Dendritic cell treated with granulocyte-macrophage colony-stimulating factor and Interleukin-4, amounts not matched to agents 40 ng/mL and 50 ng/mL, for 4 days (primary cell): ENCODE measurements around the gene BBLN.
A peak's percentile ranks its signal among the peaks of the same experiment; 100 is the strongest.

Source experiments
- H3K27ac Mint-ChIP-seq: one replicate; pipeline ENCODE4 v1.8.0; 2022; ENCODE audit warnings: mild to moderate bottlenecking, mixed read lengths
- H3K27me3 Mint-ChIP-seq: one replicate; pipeline ENCODE4 v1.8.0; 2022; ENCODE audit warnings: mild to moderate bottlenecking, mixed read lengths
- H3K36me3 Mint-ChIP-seq: one replicate; pipeline ENCODE4 v1.8.0; 2022; ENCODE audit warnings: low read depth, mixed read lengths
- H3K4me1 Mint-ChIP-seq: one replicate; pipeline ENCODE4 v1.8.0; 2022; ENCODE audit warnings: low read depth, mixed read lengths
- H3K4me3 Mint-ChIP-seq: one replicate; pipeline ENCODE4 v1.8.0; 2022; ENCODE audit warnings: mild to moderate bottlenecking, moderate library complexity, mixed read lengths
- H3K9me3 Mint-ChIP-seq: one replicate; pipeline ENCODE4 v1.8.0; 2022; ENCODE audit warnings: mixed read lengths
- intact Hi-C: fragments of 100-400 bp; cut with micrococcal nuclease; formaldehyde crosslinking; loops from one replicate; pipeline ENCODE4 v1.15.0; 2022

Gene BBLN

DNA sequence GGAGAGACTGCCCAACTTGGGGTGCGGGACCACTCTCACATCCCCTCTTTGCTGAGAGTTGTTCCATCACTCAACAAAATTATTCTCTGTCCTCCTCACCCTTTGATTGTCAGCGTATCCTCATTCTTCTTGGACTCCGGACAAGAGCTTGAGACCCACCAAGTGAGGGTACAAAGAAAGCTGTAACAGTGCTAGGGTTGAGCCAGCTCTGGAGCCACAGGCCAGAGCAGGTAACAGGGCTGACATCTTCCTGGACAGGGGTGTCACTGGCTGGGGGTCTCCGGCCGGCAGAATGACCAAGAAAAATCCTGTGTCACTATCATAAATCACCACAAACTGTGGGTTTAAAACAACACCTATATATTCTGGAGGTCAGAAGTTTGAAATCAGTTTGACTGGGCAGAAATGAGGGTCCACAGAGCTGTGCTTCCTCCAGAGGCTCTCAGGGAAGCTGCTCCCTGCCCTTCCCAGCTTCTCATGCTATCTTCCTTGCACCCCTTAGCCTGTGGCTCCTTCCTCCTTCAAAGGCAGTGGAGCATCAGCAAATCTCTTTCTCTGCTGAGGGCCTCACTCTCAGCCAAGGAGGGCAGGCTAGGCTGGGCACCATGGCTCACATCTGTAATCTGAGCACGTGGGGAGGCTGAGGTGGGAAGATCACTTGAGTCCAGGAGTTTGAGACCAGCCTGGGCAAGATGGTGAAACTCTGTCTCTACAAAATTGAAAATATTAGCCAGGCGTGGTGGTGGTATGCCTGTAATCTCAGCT is 4.1 kb upstream of the BBLN start:
- peaks cover 10% of the 10 kb centered on the region for H3K4me1 Mint-ChIP-seq
- no peak overlapping the region for H3K4me3 Mint-ChIP-seq
- peaks cover 3% of the 10 kb centered on the region for H3K27me3 Mint-ChIP-seq
- H3K9me3 Mint-ChIP-seq: no peaks in the 10 kb centered on the region
- intact Hi-C loops: no loop called here
- H3K36me3 Mint-ChIP-seq: no peaks in the 10 kb centered on the region
- H3K27ac Mint-ChIP-seq: no peak overlapping the region

DNA sequence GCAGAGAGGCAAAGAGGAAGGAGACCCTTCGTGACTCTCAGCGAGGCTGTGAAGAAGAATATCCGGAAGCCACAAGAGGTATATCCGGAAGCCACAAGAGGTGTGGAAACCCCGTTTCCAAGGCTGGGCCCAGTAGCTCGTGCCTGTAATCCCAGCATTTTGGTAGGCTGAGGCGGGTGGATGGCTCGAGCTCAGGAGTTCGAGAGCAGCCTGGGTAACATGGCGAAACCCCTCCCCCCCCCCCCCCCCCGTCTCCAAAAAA is 612 bp upstream of the BBLN start:
- no peaks in the 10 kb centered on the region for H3K9me3 Mint-ChIP-seq
- H3K27me3 Mint-ChIP-seq: no peaks in the 10 kb centered on the region
- peak overlapping the region; percentile 78 for H3K27ac Mint-ChIP-seq
- intact Hi-C loops: no loop called here
- H3K36me3 Mint-ChIP-seq: peaks cover 27% of the 10 kb centered on the region
- H3K4me1 Mint-ChIP-seq: peaks cover 32% of the 10 kb centered on the region
- peak overlapping the region; percentile 82 for H3K4me3 Mint-ChIP-seq

- Mint-ChIP-seq H3K4me1 (peaks cover 34% of the 10 kb centered on the region), H3K4me3 (peak overlapping the region; percentile 82), H3K27ac (peak overlapping the region; percentile 78), H3K9me3 (no peaks in the 10 kb centered on the region), H3K27me3 (no peaks in the 10 kb centered on the region), H3K36me3 (peaks cover 36% of the 10 kb centered on the region)
- intact Hi-C loops: no loop called here
These were observed 530 bp downstream of the BBLN start for GRCh38 chr9:128160603-128160987.

- no peak overlapping the region for H3K27ac Mint-ChIP-seq
- intact Hi-C loops: no loop called here
- H3K9me3 Mint-ChIP-seq: no peaks in the 10 kb centered on the region
- H3K4me3 Mint-ChIP-seq: peak overlapping the region; percentile 82
- H3K36me3 Mint-ChIP-seq: peaks cover 44% of the 10 kb centered on the region
- H3K27me3 Mint-ChIP-seq: no peaks in the 10 kb centered on the region
- peaks cover 34% of the 10 kb centered on the region for H3K4me1 Mint-ChIP-seq
These were observed 1.3 kb downstream of the BBLN start for GRCh38 chr9:128161215-128161902.

- Mint-ChIP-seq H3K4me3 (no peak overlapping the region), H3K27ac (no peak overlapping the region), H3K27me3 (no peaks in the 10 kb centered on the region), H3K9me3 (no peaks in the 10 kb centered on the region), H3K4me1 (peaks cover 34% of the 10 kb centered on the region), H3K36me3 (peaks cover 54% of the 10 kb centered on the region)
- intact Hi-C loops: no loop called here
These were observed 2.4 kb downstream of the BBLN start for GRCh38 chr9:128162215-128163026.

DNA sequence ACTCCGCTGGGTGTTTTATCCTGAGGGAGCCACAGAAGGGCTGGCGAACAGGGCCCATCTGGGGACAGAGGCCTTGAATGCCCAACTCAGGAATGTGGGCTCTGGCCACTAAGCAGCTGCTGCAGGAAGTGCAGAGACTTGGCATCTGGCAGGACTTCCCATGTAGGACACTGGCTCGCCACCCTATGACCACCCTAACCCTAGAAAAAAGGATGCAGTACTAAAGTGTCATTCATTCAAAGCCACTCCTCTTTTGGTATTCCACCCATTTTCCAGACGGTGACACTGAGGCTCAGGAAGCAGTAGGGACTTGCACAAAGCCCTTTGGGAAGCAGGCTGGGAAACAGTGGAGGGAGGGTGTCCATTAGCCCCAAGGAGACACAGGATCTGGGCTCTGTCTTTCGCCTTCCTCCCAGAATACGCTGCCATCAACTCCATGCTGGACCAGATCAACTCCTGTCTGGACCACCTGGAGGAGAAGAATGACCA is 3.0 kb downstream of the BBLN start:
- intact Hi-C loops: no loop called here
- H3K9me3 Mint-ChIP-seq: no peaks in the 10 kb centered on the region
- H3K36me3 Mint-ChIP-seq: peaks cover 61% of the 10 kb centered on the region
- no peak overlapping the region for H3K4me3 Mint-ChIP-seq
- peaks cover 34% of the 10 kb centered on the region for H3K4me1 Mint-ChIP-seq
- no peaks in the 10 kb centered on the region for H3K27me3 Mint-ChIP-seq
- no peak overlapping the region for H3K27ac Mint-ChIP-seq

- H3K27ac Mint-ChIP-seq: peak overlapping the region; percentile 43
- peaks cover 34% of the 10 kb centered on the region for H3K4me1 Mint-ChIP-seq
- no peaks in the 10 kb centered on the region for H3K9me3 Mint-ChIP-seq
- H3K4me3 Mint-ChIP-seq: no peak overlapping the region
- intact Hi-C loops: no loop called here
- H3K36me3 Mint-ChIP-seq: peaks cover 67% of the 10 kb centered on the region
- no peaks in the 10 kb centered on the region for H3K27me3 Mint-ChIP-seq
These were observed 3.6 kb downstream of the BBLN start for GRCh38 chr9:128163523-128164306.

GRCh38 chr9:128164307-128164885 is 4.3 kb downstream of the BBLN start:
- Mint-ChIP-seq H3K36me3 (peaks cover 74% of the 10 kb centered on the region), H3K9me3 (no peaks in the 10 kb centered on the region), H3K4me3 (no peak overlapping the region), H3K27me3 (no peaks in the 10 kb centered on the region), H3K4me1 (peaks cover 31% of the 10 kb centered on the region), H3K27ac (peak overlapping the region; percentile 43)
- intact Hi-C loops: no loop called here

- intact Hi-C loops: no loop called here
- H3K36me3 Mint-ChIP-seq: peaks cover 89% of the 10 kb centered on the region
- H3K27me3 Mint-ChIP-seq: no peaks in the 10 kb centered on the region
- no peak overlapping the region for H3K4me3 Mint-ChIP-seq
- no peaks in the 10 kb centered on the region for H3K9me3 Mint-ChIP-seq
- no peak overlapping the region for H3K27ac Mint-ChIP-seq
- H3K4me1 Mint-ChIP-seq: peaks cover 22% of the 10 kb centered on the region
These were observed 6.1 kb downstream of the BBLN start for GRCh38 chr9:128166169-128166568.

DNA sequence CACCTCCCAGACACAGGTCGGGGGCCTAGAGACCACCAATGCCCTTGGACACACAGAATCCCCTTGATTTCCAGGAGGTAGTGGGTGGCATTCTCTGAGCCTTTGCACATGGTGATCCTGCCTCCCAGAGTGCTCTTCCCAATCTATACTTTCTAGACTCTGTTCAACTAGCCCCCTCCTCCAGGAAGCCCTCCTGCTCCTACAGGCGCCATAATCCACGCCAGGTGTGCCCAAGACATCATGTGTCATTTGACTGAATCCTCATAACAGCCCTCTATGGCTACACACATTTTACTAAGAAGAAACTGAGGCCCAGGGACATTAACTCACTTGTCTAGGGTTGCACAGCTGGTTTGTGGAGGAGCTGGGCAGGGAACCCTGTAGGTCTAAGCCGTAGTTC is 7.1 kb downstream of the BBLN start:
- no peak overlapping the region for H3K27ac Mint-ChIP-seq
- no peaks in the 10 kb centered on the region for H3K27me3 Mint-ChIP-seq
- intact Hi-C loops: no loop called here
- peaks cover 83% of the 10 kb centered on the region for H3K36me3 Mint-ChIP-seq
- H3K9me3 Mint-ChIP-seq: no peaks in the 10 kb centered on the region
- H3K4me3 Mint-ChIP-seq: no peak overlapping the region
- H3K4me1 Mint-ChIP-seq: peaks cover 13% of the 10 kb centered on the region

DNA sequence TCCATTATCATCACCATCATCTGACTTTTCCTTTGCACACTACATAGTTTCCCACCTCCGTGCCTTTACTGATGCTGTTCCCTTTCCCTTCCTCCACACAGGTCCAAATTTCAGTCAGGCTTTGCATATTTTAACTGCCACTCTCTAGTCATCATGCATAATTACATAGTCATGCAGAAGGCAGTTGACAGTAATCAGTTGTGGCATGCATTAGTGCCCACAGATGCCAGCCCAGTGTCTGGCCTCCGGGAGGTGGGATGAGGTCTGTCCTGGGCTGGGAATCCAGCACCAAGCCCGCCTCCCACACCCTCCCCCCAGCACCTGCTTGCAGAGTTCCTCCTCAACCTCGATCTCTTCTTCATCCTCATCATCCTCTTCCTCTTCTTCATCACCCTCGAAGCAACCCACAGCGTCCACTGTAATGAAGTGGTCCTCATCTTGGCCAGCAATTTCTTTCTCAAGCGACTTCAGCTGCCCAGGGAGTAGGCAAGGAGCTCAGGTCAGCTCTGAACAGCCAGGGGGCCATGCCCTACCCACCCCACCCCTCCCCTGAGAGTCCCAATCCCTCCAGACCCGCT is 8.8 kb downstream of the BBLN start:
- intact Hi-C loops: no loop called here
- no peaks in the 10 kb centered on the region for H3K27me3 Mint-ChIP-seq
- no peak overlapping the region for H3K4me3 Mint-ChIP-seq

DNA sequence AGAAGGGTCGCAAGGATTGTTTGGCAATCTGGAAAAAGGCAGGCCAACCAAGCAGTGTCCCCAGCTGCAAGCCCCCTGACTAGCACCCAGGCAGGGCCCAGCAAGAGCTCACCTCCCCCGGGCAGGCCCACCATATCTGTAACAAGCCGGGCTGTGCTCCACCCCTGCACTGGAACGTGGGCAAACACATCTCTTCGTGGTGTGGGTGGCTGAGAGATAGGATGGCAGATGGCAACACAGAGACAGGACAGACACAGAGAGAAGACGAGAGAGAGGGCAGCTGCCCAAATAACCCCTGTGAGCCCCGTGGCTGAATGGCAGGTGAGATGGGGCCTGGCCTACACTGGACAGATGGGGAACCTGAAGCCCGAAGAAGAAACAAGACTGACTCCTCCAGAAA is 9.4 kb downstream of the BBLN start:
- Mint-ChIP-seq H3K27ac (no peak overlapping the region), H3K36me3 (peaks cover 75% of the 10 kb centered on the region), H3K4me3 (no peak overlapping the region), H3K4me1 (peaks cover 2% of the 10 kb centered on the region), H3K9me3 (no peaks in the 10 kb centered on the region), H3K27me3 (no peaks in the 10 kb centered on the region)
- intact Hi-C loops: no loop called here

More for the DNA sequence above, 8.8 kb downstream of the BBLN start:
- Mint-ChIP-seq H3K36me3 (peaks cover 75% of the 10 kb centered on the region), H3K9me3 (no peaks in the 10 kb centered on the region), H3K27ac (no peak overlapping the region), H3K4me1 (peaks cover 9% of the 10 kb centered on the region)

DNA sequence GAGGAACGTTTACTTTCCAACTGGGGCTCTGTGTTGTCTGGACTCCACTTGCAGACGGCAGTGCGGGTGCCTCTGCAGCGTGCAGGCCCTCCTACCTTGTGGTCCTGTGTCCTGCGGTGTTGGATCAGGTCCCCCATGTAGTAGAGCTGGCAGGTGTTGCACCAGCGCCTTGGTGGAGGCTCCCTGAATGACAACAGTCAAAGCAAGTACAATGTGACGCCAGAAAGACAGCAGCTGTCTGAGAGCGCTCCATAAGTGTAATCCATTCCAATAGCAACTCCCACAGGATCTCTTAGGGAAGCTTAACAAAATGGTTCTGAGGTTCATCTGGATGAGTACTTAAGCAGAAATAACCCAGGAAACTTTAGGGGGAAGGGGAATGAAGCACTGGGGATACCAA is 9.9 kb downstream of the BBLN start:
- no peaks in the 10 kb centered on the region for H3K9me3 Mint-ChIP-seq
- H3K36me3 Mint-ChIP-seq: peaks cover 75% of the 10 kb centered on the region
- intact Hi-C loops: no loop called here
- no peaks in the 10 kb centered on the region for H3K27me3 Mint-ChIP-seq
- no peak overlapping the region for H3K27ac Mint-ChIP-seq
- no peaks in the 10 kb centered on the region for H3K4me1 Mint-ChIP-seq
- H3K4me3 Mint-ChIP-seq: no peak overlapping the region
